Activated CD8-positive, alpha-beta T cell treated with anti-CD3 and anti-CD28 coated beads for 36 hours (primary cell): ENCODE results near the gene KCNS1. TPM values are rescaled to one million over a fixed set of nuclear protein-coding genes. Genes with fewer than 3 reads are reported as not detected.
"Not testable (repeated sequence)": the region's sequence is repeated elsewhere in the genome, so short reads cannot be mapped to it uniquely, and the experiment has no call there.

Experiments
- ATAC-seq: fragments of 200-7000 bp; cut with Tn5 transposase; one replicate; pipeline ENCODE4 v1.10.0; 2021; ENCODE audit warnings: mild to moderate bottlenecking, moderate library complexity
- CTCF ChIA-PET: fragments of 350-600 bp; sonication (Branson Sonifier 250); formaldehyde crosslinking; loops from one replicate; lab custom pipeline; 2021; ENCODE audit warnings: antibody characterized with exemption; lab: Charles Lee
- POLR2A ChIA-PET: fragments of 350-600 bp; sonication (Branson Sonifier 250); formaldehyde crosslinking; loops from one replicate; lab custom pipeline; 2021; ENCODE audit warnings: antibody characterized with exemption; lab: Charles Lee
- DNase-seq: peaks from one replicate; pipeline ENCODE4 v3.0.0-alpha.2; 2020
- H3K27ac Mint-ChIP-seq: one replicate; pipeline ENCODE4 v1.8.0; 2021; ENCODE audit warnings: mild to moderate bottlenecking, mixed read lengths
- H3K27me3 Mint-ChIP-seq: one replicate; pipeline ENCODE4 v1.8.0; 2021; ENCODE audit warnings: mixed read lengths
- H3K36me3 Mint-ChIP-seq: one replicate; pipeline ENCODE4 v1.8.0; 2021; ENCODE audit warnings: low read depth, mixed read lengths
- H3K4me1 Mint-ChIP-seq: one replicate; pipeline ENCODE4 v1.8.0; 2021; ENCODE audit warnings: low read depth, mixed read lengths
- H3K4me3 Mint-ChIP-seq: one replicate; pipeline ENCODE4 v1.8.0; 2021; ENCODE audit warnings: mild to moderate bottlenecking, moderate library complexity, mixed read lengths
- H3K9me3 Mint-ChIP-seq: one replicate; pipeline ENCODE4 v1.8.0; 2021; ENCODE audit warnings: mixed read lengths
- CTCF ChIP-seq: fragments of 200-600 bp; IDR thresholded peaks from one replicate; pipeline ENCODE4 v1.8.0; 2022; ENCODE audit warnings: antibody characterized with exemption, mild to moderate bottlenecking
- intact Hi-C: fragments of 100-400 bp; cut with micrococcal nuclease; formaldehyde crosslinking; loops from one replicate; pipeline ENCODE4 v1.10.0; 2022
- total RNA-seq, 2 experiments: library from RNA; stranded (reverse); gene quantifications; one replicate each; pipeline ENCODE4 v1.2.3, GENCODE V29; 2021

Gene KCNS1, protein sequence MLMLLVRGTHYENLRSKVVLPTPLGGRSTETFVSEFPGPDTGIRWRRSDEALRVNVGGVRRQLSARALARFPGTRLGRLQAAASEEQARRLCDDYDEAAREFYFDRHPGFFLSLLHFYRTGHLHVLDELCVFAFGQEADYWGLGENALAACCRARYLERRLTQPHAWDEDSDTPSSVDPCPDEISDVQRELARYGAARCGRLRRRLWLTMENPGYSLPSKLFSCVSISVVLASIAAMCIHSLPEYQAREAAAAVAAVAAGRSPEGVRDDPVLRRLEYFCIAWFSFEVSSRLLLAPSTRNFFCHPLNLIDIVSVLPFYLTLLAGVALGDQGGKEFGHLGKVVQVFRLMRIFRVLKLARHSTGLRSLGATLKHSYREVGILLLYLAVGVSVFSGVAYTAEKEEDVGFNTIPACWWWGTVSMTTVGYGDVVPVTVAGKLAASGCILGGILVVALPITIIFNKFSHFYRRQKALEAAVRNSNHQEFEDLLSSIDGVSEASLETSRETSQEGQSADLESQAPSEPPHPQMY
- under 1 TPM; 0.38 to 0.54 TPM for total RNA-seq

GRCh38 chr20:45100563-45101245, at the start of gene KCNS1:
Gene KCNS1, minus strand, starts transcription at chr20:45101127. Its CDS starts 1,891 bp downstream, at chr20:45099236.
- Mint-ChIP-seq H3K9me3 (no peaks in the 10 kb centered on the region), H3K27me3 (peaks cover 49% of the 10 kb centered on the region), H3K4me1 (peaks cover 15% of the 10 kb centered on the region), H3K36me3 (no peaks in the 10 kb centered on the region), H3K27ac (no peak within 1 kb of the TSS), H3K4me3 (no peak within 1 kb of the TSS)
- CTCF ChIA-PET = interaction anchor here (1.1 to 3.9 kb wide), 6 partner anchors 11 to 218 kb away, joined by 3 to 36 read pairs (median 4); no protein-coding TSS in a partner anchor
- DNase-seq (no peak), ATAC-seq (no peak)
- POLR2A ChIA-PET = interaction anchor here (1.0 kb wide), 1 partner anchor 193 kb away, joined by 3 read pairs; no protein-coding TSS in a partner anchor
- TF ChIP-seq CTCF = no peak
- intact Hi-C loops = no loop called here

- no peak overlapping the region for H3K27ac Mint-ChIP-seq
- intact Hi-C loops = no loop called here
- POLR2A ChIA-PET = no interaction called here
- no peaks in the 10 kb centered on the region for H3K4me1 Mint-ChIP-seq
- H3K27me3 Mint-ChIP-seq = peaks cover 23% of the 10 kb centered on the region
- TF ChIP-seq CTCF = no peak
- H3K4me3 Mint-ChIP-seq = no peak overlapping the region
- H3K9me3 Mint-ChIP-seq = no peaks in the 10 kb centered on the region
- ATAC-seq (no peak), DNase-seq (no peak)
- H3K36me3 Mint-ChIP-seq = no peaks in the 10 kb centered on the region
- CTCF ChIA-PET = no interaction called here
Observed at GRCh38 chr20:45149062-45149461, 48.1 kb upstream of the KCNS1 start.

- intact Hi-C loops = no loop called here
- Mint-ChIP-seq H3K4me3 (no peak overlapping the region), H3K9me3 (no peaks in the 10 kb centered on the region), H3K27me3 (peaks cover 3% of the 10 kb centered on the region), H3K36me3 (no peaks in the 10 kb centered on the region), H3K27ac (no peak overlapping the region), H3K4me1 (no peaks in the 10 kb centered on the region)
- DNase-seq = no peak
- no peak for ATAC-seq
- CTCF ChIA-PET = interaction anchor here (0.9 to 4.7 kb wide), 3 partner anchors 29 to 151 kb away, joined by 3 to 79 read pairs (median 25); no protein-coding TSS in a partner anchor
- TF ChIP-seq CTCF = no peak
- POLR2A ChIA-PET = no interaction called here
Observed at GRCh38 chr20:45140836-45141235, 39.9 kb upstream of the KCNS1 start.

- H3K36me3 Mint-ChIP-seq = not testable (repeated sequence)
Observed at GRCh38 chr20:45139733-45140375, 38.9 kb upstream of the KCNS1 start.

More at GRCh38 chr20:45139733-45140375, 38.9 kb upstream of the KCNS1 start:
- not testable (repeated sequence) for H3K4me1 Mint-ChIP-seq, H3K9me3 Mint-ChIP-seq, H3K27ac Mint-ChIP-seq, H3K27me3 Mint-ChIP-seq, H3K4me3 Mint-ChIP-seq, DNase-seq, ATAC-seq
- CTCF ChIA-PET = interaction anchor here (0.9 to 4.7 kb wide), 29 partner anchors 10 to 631 kb away, joined by 3 to 79 read pairs (median 6); partner anchors contain the start of genes RBPJL, SEMG1 and WFDC10A
- POLR2A ChIA-PET = interaction anchor here (0.6 kb wide), 1 partner anchor 116 kb away, joined by 3 read pairs; no protein-coding TSS in a partner anchor
- intact Hi-C loops = loop anchor here (5.0 kb wide), 1 partner anchor 152 kb away; no protein-coding TSS in a partner anchor
